ENCODE data around the gene ADAM29.

GRCh38 chr4:174882317-174882992, 35.7 kb upstream of the ADAM29 start:
- TF ChIP-seq CTCF (IDR thresholded peaks at IDR 0.05; ENCODE audit: low read length) = no peak
- TF ChIP-seq EZH2 (IDR thresholded peaks at IDR 0.05; ENCODE audit: borderline replicate concordance, low read length) = no peak
